GM18505 (cell line): ENCODE measurements around the gene OR2J2.
"Not testable (repeated sequence)": the region's sequence is repeated elsewhere in the genome, so short reads cannot be mapped to it uniquely, and the experiment has no call there.

Experiments used
- ATAC-seq: cut with Tn5 transposase; IDR thresholded peaks from one replicate; pipeline ENCODE4 v1.9.1; 2021; ENCODE audit not compliant: unreplicated experiment
- POLR2A ChIP-seq: IDR thresholded peaks from 4 replicates; pipeline ENCODE4 v1.6.1; 2011; ENCODE audit warnings: borderline replicate concordance; ENCODE audit not compliant: insufficient read depth, insufficient read length; ENCODE audit errors: extremely low read depth

Gene OR2J2

DNA sequence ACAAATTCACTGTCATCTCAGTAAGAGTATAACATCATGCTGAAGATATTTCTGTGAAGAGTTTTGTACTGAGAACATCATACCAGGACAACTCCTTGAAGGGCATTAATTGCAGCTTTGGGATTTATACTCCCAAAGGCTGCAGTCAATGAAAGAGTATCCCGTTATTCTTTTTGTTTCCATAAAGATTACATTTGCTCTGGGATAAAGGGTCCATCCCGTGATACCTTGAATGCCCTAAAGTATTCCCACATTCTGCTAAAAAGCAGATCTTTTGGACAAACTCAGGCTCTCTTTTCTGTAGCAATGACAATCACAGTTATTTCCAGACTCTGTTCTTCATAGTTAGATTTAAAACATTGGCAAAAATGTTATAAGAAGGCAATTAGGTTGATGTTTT, at the start of gene OR2J2:
Gene OR2J2 (plus strand): TSS at position 301 of the 400 bp plus-strand sequence. CDS start 2,729 bp downstream, outside the sequence.
- not testable (repeated sequence) for ATAC-seq

DNA sequence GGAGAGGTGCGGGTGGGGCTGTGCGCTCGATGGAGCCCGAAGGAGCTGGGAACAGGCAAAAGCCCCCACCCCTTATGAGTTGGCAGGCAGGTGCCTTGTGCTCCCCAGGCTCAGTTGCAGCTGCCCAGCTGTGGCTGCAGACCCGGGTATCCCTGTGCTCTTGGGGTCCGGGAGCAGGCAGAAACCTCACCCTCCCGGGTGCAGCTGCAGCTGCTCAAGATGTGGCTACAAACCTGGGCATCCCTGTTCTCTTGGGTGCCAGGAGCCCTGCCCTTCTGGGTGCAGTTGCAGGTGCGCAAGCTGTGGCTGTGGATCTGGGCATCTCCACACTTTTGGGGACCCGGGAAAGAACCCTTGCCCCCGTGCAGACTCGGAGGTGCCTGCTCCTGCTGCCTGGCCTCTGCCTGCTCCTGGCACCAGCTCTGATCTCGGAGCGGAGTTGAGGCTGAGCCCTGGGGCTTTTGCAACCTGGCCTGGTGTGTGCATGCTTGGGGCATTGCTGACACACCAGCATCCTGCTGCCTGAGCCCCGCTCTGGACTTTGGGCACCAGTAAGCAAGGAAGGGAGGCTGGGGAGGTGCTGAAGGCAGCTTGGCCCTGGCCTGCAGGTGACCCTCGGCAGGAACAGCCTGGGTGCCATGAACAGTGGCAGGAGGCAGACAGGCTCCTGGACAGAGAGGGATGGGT, 41.2 kb upstream of the OR2J2 start:
- no peak for ATAC-seq
- no peak for TF ChIP-seq POLR2A

DNA sequence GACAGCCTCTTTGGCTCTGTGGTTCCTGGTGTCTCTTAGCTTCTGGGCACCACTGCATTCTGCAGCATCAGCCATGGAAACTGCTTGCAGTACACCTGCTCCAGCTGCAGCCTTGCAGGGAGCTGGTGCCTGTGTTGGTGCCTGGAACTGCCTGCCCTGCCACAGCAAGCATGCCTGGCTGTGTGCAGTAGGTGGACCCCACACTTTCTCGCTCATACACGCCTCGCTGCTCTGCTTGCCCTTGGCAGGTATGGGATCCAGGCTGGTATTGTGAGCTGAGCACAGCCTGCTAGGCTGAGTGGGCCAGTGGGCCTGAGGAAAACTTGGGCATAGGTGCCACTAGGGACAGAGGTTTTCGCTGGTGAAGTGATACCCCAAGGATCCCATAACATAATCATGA, 40.1 kb upstream of the OR2J2 start:
- no peak for ATAC-seq
- TF ChIP-seq POLR2A, result no peak

DNA sequence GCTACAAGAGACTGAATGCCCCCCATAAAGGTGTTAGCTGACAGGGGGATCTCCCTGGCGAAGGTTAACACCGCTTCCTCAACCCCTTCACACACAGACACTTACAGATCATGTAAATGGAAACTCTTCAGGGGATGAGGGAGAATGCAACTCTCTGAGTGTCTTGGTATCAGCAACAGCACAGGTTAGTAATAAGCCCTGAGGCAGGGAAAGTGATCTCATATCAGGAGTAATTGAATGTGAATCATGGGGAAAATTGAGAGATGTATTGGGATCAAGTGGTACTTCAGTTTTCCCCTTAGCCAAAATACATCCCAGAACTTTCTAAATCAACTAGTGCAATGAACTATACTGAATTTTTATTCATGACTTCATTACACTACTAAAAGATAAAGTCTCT, 39.0 kb upstream of the OR2J2 start:
- no peak for TF ChIP-seq POLR2A
- ATAC-seq, result no peak

DNA sequence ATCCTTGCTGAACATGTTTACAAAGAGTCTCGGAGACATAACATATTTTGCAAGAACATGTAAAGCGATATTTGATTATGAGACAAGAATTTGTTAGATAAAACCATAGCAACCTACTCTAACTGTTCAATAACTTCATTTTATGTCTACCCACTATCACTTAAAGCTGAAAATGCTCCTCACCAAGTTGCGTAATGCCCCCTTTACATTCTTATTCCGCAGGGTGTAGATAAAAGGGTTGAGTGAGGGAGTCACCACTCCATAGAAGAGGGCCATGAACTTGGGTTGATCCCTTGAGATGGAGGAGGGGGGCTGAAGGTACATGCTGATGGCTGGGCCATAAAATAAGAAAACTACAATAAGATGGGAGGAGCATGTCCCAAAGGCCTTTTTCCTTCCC, 33.0 kb upstream of the OR2J2 start:
- TF ChIP-seq POLR2A, result no peak
- ATAC-seq, result no peak

DNA sequence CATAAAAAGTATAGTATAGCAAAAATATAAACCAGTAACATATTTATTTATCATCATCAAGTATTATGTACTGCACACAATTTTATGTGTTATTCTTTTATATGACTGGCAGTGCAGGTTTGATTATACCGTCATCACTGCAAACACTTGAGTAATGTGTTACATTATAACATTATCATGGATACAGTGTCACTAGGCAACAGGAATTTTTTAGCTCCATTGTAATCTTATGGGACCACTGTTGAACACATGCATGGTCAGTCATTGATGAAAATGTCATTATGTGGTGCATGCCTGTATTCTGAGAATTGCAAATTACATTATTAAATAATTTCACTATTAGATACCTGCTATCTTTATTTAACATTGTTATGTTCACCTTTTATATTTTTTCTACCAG, 29.1 kb upstream of the OR2J2 start:
- TF ChIP-seq POLR2A, result no peak
- no peak for ATAC-seq

DNA sequence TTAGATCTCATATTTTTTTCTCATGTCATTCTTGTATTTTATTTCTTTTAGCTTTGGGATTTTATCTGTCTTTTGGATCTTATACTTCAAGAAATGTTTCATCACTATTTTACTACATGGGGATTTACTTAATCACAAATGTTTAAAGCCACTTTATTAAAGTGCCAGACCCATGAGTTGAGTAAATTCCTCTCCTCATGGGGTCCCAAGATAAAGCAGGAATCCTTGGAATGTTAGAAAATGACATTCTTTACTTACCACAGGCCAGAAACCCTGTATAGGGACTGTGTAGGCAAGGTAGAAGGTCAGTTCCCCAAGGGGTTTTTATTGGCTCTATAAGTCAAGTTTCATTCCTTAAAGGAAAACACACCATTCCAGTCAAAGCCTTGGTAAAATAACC, 28.4 kb upstream of the OR2J2 start:
- ATAC-seq, result no peak
- no peak for TF ChIP-seq POLR2A

DNA sequence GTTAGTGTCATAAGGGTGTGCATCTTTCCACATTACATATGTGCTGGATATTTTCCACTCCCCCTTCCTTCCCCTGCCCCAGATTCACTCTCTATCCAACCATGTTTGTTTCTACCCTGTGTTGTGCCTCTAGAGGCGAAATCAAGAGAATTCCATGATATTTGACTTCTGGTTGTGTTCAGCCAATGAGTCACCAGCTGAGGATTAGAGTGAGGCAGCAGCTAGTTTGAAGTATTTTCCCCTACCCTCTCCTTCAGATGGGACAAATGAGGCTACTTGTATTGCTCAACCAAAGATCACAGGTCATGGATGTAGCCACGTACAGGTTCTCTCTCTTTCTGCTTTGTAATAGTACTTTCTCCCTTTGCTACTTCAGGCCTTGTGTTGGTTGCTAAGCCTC, 24.5 kb upstream of the OR2J2 start:
- ATAC-seq, result no peak
- TF ChIP-seq POLR2A, result no peak

DNA sequence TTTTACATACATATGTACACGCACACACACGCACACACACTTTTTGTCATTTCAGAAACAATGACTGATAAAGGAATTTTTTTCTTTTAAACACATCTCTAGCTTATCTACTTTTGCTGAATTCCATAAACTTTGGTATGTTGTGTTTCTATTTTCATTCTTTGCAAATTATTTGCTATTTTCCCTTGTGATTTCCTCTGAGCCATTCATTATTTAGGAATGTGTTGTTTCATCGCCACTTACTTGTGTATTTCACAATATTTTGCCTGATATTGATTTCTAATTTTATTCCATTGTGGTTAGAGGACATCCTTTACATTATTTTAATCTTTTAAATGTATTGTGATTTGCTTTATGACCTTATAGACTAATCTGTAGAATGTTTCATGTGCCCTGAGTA, 23.6 kb upstream of the OR2J2 start:
- ATAC-seq, result no peak
- TF ChIP-seq POLR2A, result no peak

DNA sequence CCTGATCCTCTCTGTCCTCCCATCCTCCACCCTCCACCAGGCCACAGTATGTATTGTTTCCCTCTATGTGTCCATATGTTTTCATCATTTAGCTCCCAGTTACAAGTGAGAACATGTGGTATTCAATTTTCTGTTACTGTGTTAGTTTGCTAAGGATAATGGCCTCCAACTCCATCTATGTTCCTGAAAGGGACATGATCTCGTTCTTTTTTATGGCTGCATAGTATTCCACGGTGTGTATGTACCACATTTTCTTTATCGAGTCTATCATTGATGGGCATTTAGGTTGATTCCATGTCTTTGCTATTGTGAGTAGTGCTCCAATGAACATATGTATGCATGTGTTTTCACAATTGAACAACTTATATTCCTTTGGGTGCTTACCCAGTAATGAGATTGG, 21.3 kb upstream of the OR2J2 start:
- not testable (repeated sequence) for ATAC-seq

DNA sequence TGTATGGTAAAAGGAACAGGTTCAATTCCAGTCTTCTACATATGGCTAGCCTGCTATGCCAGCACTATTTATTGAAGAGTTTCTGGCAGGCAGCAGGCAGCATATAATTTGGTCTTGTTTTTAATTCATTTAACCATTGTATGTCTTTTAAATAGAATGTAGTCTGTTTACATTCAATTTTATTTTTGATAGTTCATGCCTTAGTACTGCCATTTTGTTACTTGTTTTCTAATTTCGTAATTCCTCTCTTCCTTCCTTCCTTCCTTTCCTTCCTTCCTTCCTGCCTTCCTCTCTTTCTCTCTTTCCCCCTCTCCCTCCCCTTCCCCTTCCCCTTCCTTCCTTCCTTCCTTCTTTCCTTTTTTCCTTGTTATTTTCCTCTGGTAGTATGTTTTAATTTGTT, 17.6 kb upstream of the OR2J2 start:
- no peak for TF ChIP-seq POLR2A
- no peak for ATAC-seq

DNA sequence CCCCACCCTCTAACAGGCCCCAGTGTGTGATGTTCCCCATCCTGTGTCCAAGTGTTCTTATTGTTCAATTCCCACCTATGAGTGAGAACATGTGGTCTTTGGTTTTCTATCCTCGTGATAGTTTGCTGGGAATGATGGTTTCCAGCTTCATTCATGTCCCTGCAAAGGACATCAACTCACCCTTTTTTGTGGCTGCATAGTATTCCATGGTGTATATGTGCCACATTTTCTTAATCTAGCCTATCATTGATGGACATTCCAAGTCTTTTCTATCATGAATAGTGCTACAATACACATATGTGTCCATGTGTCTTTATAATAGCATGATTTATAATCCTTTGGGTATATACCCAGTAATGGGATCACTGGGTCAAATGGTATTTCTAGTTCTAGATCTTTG, 15.5 kb upstream of the OR2J2 start:
- not testable (repeated sequence) for ATAC-seq

DNA sequence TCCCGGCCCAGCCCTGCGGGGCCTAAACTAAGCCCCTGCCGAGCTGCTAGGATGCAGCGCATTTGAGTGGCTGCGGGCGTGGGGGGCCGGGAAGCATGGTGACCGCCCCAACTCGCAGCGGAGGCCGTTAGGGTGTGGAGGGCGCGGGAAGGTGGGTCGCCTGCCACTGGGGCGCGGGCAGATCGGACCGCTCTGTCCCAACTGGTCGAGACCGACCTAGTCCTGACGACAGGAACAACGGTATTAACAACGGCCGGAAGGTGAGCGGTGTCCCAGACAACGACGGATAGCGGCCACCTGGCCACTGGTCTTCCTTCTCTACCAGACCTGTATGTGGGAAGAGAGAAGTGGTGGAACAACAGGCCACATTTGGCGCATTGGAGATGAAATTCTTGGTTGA, 10.8 kb upstream of the OR2J2 start:
- ATAC-seq, result not testable (repeated sequence)

DNA sequence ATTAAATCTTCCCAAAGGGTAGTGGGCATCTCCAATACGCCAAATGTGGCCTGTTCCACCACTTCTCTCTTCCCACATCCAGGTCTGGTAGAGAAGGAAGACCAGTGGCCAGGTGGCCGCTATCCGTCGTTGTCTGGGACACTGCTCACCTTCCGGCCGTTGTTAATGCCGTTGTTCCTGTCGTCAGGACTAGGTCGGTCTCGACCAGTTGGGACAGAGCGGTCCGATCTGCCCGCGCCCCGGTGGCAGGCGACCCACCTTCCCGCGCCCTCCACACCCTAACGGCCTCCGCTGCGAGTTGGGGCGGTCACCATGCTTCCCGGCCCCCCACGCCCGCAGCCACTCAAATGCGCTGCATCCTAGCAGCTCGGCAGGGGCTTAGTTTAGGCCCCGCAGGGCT, 5.1 kb upstream of the OR2J2 start:
- not testable (repeated sequence) for ATAC-seq

DNA sequence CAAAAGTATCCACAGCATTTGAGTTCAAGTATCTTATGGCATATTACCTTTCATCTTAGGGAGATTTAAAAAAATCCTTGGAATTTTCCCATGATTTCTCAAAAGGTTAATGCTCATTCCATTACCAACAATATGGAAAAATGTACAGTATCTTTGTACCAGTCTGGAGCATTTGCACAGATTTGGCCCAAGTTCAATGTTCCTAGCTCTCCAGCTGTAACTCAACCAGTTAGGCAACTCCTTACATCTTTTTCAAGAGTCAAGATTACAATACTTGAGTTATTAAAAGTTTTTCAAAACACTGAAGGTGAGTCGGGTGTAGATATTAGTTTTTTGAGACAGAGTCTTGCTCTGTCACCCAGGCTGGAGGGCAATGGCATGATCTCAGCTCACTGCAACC, 1.0 kb downstream of the OR2J2 start:
- no peak for TF ChIP-seq POLR2A
- ATAC-seq, result no peak

DNA sequence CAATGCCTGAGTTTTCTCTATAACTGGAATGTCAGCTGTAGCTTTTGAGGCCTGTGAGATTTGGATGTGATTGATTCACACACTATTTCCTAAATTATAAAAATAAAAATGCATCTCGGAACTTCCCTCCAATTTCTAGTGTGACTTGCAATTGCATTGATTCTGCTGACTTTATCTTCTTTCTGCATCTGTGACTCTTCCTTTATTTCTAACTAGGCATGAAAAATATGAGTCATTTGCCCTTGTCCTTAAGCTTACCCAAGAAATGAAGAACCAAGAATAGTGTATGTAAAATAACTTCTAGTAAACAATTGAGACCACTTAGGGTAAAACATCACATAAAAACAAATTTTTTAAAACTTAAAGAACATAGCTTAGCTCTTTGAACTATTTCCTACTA, 12.9 kb downstream of the OR2J2 start:
- no peak for TF ChIP-seq POLR2A
- no peak for ATAC-seq

DNA sequence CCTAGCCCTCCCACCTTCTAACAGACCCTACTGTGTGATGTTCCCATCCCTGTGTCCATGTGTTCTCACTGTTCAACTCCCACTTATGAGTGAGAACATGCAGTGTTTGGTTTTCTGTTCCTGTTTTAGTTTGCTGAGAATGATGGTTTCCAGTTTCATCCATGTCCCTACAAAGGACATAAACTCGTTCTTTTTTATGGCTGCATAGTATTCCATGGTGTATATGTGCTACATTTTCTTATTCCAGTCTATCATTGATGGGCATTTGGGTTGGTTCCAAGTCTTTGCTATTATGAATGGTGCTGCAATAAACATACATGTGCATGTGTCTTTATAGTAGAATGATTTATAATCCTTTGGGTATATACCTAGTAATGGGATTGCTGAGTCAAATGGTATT, 18.0 kb downstream of the OR2J2 start:
- ATAC-seq, result not testable (repeated sequence)
